K562 (cell line): ENCODE measurements around the gene TFPI. TPM values are rescaled to one million over a fixed set of nuclear protein-coding genes. Genes with fewer than 3 reads are reported as not detected.

Source experiments
- ETV5 ChIP-seq: sonication (generic); formaldehyde crosslinking; IDR thresholded peaks from 2 replicates; pipeline ENCODE4 v1.4.0; 2020; ENCODE audit warnings: low read depth, mild to moderate bottlenecking, missing genetic modification reagents
- GATAD2B ChIP-seq: fragments of 450-650 bp; IDR thresholded peaks from 2 replicates; pipeline ENCODE4 v1.6.1; 2017; ENCODE audit warnings: mild to moderate bottlenecking, borderline replicate concordance
- GTF2A2 ChIP-seq: IDR thresholded peaks from 2 replicates; pipeline ENCODE4 v1.6.1; 2016; ENCODE audit warnings: mild to moderate bottlenecking, missing genetic modification characterization, missing compliant biosample characterization
- HDAC1 ChIP-seq, 2 experiments: fragments of 450-650 bp; IDR thresholded peaks; 2 replicates each; pipeline ENCODE4 v1.6.1; 2016 to 2017; ENCODE audit warnings: inconsistent platforms in 1 of 2, mild to moderate bottlenecking in 1 of 2, moderate library complexity in 1 of 2
- HIVEP1 ChIP-seq: fragments of 250-450 bp; sonication (Bioruptor Pico); IDR thresholded peaks from 2 replicates; pipeline ENCODE4 v1.4.0; 2020; ENCODE audit warnings: mild to moderate bottlenecking
- MTF1 ChIP-seq: fragments of 250-450 bp; sonication (Bioruptor Pico); IDR thresholded peaks from 2 replicates; pipeline ENCODE4 v1.9.0; 2021; ENCODE audit warnings: moderate library complexity, mild to moderate bottlenecking, inconsistent platforms, borderline replicate concordance
- PML ChIP-seq: IDR thresholded peaks from 2 replicates; pipeline ENCODE4 v1.6.1; 2012; ENCODE audit warnings: low read length, inconsistent platforms
- POLR2AphosphoS5 ChIP-seq: IDR thresholded peaks from 2 replicates; pipeline ENCODE4 v1.6.1; 2011; ENCODE audit warnings: mild to moderate bottlenecking, low read depth, low read length, moderate library complexity; ENCODE audit not compliant: control insufficient read depth, insufficient read depth
- POLR2H ChIP-seq: IDR thresholded peaks from 2 replicates; pipeline ENCODE4 v1.6.1; 2016; ENCODE audit warnings: missing genetic modification characterization, low read depth, mild to moderate bottlenecking, control low read depth, missing compliant biosample characterization, moderate library complexity
- TAF1 ChIP-seq: IDR thresholded peaks from 2 replicates; pipeline ENCODE4 v1.6.1; 2011; ENCODE audit warnings: mild to moderate bottlenecking, low read length, moderate library complexity; ENCODE audit not compliant: insufficient read depth, control insufficient read depth, severe bottlenecking; ENCODE audit errors: extremely low read depth
- TEAD4 ChIP-seq, 2 experiments: sonication (generic) in 1 of 2; formaldehyde crosslinking in 1 of 2; IDR thresholded peaks; 2 replicates each; pipeline versions ENCODE4 v1.6.1 to v1.8.0; 2012 to 2022; ENCODE audit warnings: borderline replicate concordance in 1 of 2, inconsistent platforms in 1 of 2, low read length in 1 of 2, mild to moderate bottlenecking in 1 of 2, missing genetic modification reagents in 1 of 2
- ZFX ChIP-seq: sonication (generic); formaldehyde crosslinking; IDR thresholded peaks from 2 replicates; pipeline ENCODE4 v1.8.0; 2022; ENCODE audit warnings: mild to moderate bottlenecking, missing genetic modification reagents, moderate library complexity
- ZNF23 ChIP-seq: fragments of 250-450 bp; sonication (Bioruptor Pico); IDR thresholded peaks from 2 replicates; pipeline ENCODE4 v1.4.0; 2020; ENCODE audit warnings: mild to moderate bottlenecking
- ZNF766 ChIP-seq: fragments of 200-800 bp; sonication (Bioruptor generic); conservative IDR thresholded peaks from 2 replicates; pipeline ENCODE4 v1.6.1; 2016; ENCODE audit warnings: missing genetic modification characterization, missing compliant biosample characterization
- polyA plus RNA-seq, 8 experiments: library from polyadenylated mRNA; depleted of rRNA in 4 of 8; stranded (reverse) in 5 of 8; unstranded in 3 of 8; fragments of >200 nt; fragmentation: Nextera tagmentation in 2 of 8; fragmentation: Illumina TruSeq in 1 of 8; extraction: Ambion mirVana in 2 of 8; extraction: Trizol in 1 of 8; gene quantifications; 2 replicates each; pipeline versions ENCODE4 v1.2.1 to v1.2.3, GENCODE V29; 2011 to 2014; ENCODE audit warnings: inconsistent platforms in 1 of 8, missing spikeins in 1 of 8
- total RNA-seq, 7 experiments: library from RNA; depleted of rRNA in 6 of 7; stranded (reverse); fragments of >200 nt in 6 of 7; fragmentation: Illumina TruSeq in 2 of 7; extraction: Trizol in 2 of 7; gene quantifications; 2 replicates each; pipeline versions ENCODE4 v1.2.1 to v1.2.3, GENCODE V29; 2011 to 2021; ENCODE audit warnings: low replicate concordance in 1 of 7
- TF ChIP-seq, protein P1 (sequence below): fragments of 250-450 bp; sonication (Bioruptor Pico); IDR thresholded peaks from 2 replicates; pipeline ENCODE4 v1.5.0; 2021
- TF ChIP-seq, protein P2 (sequence below), 2 experiments: fragments of 450-650 bp in 1 of 2; IDR thresholded peaks; 2 replicates each; pipeline ENCODE4 v1.6.1; 2011 to 2017; ENCODE audit warnings: low read depth in 2 of 2, antibody characterized with exemption in 1 of 2, borderline replicate concordance in 1 of 2, low read length in 1 of 2, mild to moderate bottlenecking in 1 of 2, mixed read lengths in 1 of 2; ENCODE audit not compliant: control insufficient read depth in 1 of 2
- TF ChIP-seq, protein P3 (sequence below): fragments of 450-650 bp; IDR thresholded peaks from 2 replicates; pipeline ENCODE4 v1.6.1; 2016
- TF ChIP-seq, protein P4 (sequence below): fragments of 250-450 bp; sonication (Bioruptor Pico); IDR thresholded peaks from 2 replicates; pipeline ENCODE4 v1.4.0; 2020
- TF ChIP-seq, protein P5 (sequence below): sonication (generic); formaldehyde crosslinking; IDR thresholded peaks from 2 replicates; pipeline ENCODE4 v1.8.1; 2023; ENCODE audit warnings: mild to moderate bottlenecking, missing genetic modification reagents

The TFPI gene
- total and polyA plus RNA-seq, 9 of the 15 experiments (the other 6 are each of a cell fraction or from before 2014, with no cell fraction given) = 53.5 to 219 (median 100) TPM

DNA sequence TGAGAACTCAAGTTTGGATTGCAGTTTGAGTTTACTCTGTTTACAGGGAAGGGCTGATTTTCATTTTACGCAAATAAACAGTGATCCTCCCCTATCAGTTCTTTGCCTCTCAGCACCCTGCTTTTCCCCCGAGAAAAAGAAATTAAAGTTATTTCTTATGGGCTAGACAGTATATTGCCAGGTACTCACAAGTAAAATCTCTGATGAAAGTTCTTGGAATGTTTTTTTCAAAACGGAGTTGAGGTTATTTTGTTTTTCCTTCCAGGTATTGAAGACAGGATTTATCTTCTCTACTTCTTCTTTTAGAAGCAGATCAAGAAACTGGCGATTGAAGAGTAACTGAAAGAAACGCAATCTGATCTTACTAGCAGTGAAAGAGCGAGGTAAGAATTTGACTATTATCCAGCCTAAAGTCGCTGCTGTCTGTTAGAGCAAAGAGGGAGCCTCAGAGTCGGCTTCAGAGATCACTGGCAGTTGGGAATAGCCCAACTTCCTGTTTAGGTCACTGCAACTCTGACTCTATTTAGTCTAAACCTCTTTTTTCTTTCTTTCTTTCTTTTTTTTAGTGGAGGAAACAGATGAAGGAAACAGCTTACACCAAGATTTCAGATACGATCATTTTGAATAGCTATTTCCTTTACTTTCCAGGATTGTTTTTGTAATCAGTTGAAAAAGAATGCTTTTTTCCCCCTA is at the start of gene TFPI (continued):
- TF ChIP-seq MTF1 (CRISPR knock-in tag) (no peak), GTF2A2 (tag) (no peak), ETV5 (CRISPR knock-in tag) (0 out of 2 replicates have a peak, but pooled peaks have one; percentile 57), HDAC1 (IDR thresholded peaks at IDR 0.05) (0 out of 4 replicates have a peak, but pooled peaks of 1 of the 2 experiments have one; percentile 26), TAF1 (peak; percentile 93), ZNF23 (no peak), POLR2H (tag) (peak; percentile 80), HIVEP1 (CRISPR knock-in tag) (no peak), ZFX (CRISPR knock-in tag) (no peak), POLR2AphosphoS5 (peak; percentile 90), ZNF766 (no peak), GATAD2B (no peak), PML (peak; percentile 87), TEAD4 (IDR thresholded peaks at IDR 0.05; ENCODE audit: low read length) (peak; percentile 47; the same call in 1 of the 2 replicates), TEAD4 (CRISPR knock-in tag; IDR thresholded peaks at IDR 0.05; ENCODE audit: borderline replicate concordance) (no peak)
- TF ChIP-seq, protein P1, sequence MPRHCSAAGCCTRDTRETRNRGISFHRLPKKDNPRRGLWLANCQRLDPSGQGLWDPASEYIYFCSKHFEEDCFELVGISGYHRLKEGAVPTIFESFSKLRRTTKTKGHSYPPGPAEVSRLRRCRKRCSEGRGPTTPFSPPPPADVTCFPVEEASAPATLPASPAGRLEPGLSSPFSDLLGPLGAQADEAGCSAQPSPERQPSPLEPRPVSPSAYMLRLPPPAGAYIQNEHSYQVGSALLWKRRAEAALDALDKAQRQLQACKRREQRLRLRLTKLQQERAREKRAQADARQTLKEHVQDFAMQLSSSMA = no peak
- TF ChIP-seq, protein P2, sequence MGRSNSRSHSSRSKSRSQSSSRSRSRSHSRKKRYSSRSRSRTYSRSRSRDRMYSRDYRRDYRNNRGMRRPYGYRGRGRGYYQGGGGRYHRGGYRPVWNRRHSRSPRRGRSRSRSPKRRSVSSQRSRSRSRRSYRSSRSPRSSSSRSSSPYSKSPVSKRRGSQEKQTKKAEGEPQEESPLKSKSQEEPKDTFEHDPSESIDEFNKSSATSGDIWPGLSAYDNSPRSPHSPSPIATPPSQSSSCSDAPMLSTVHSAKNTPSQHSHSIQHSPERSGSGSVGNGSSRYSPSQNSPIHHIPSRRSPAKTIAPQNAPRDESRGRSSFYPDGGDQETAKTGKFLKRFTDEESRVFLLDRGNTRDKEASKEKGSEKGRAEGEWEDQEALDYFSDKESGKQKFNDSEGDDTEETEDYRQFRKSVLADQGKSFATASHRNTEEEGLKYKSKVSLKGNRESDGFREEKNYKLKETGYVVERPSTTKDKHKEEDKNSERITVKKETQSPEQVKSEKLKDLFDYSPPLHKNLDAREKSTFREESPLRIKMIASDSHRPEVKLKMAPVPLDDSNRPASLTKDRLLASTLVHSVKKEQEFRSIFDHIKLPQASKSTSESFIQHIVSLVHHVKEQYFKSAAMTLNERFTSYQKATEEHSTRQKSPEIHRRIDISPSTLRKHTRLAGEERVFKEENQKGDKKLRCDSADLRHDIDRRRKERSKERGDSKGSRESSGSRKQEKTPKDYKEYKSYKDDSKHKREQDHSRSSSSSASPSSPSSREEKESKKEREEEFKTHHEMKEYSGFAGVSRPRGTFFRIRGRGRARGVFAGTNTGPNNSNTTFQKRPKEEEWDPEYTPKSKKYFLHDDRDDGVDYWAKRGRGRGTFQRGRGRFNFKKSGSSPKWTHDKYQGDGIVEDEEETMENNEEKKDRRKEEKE (IDR thresholded peaks at IDR 0.05; ENCODE audit: borderline replicate concordance in 1 of 2, control insufficient read depth in 1 of 2, low read depth in 2 of 2, low read length in 1 of 2) = peak in 1 of 2 experiments; percentile 57; a peak in 1 of 4 replicates
- TF ChIP-seq, protein P3, sequence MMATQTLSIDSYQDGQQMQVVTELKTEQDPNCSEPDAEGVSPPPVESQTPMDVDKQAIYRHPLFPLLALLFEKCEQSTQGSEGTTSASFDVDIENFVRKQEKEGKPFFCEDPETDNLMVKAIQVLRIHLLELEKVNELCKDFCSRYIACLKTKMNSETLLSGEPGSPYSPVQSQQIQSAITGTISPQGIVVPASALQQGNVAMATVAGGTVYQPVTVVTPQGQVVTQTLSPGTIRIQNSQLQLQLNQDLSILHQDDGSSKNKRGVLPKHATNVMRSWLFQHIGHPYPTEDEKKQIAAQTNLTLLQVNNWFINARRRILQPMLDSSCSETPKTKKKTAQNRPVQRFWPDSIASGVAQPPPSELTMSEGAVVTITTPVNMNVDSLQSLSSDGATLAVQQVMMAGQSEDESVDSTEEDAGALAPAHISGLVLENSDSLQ = peak; percentile 48; the same call in 1 of the 2 replicates
- TF ChIP-seq, protein P4, sequence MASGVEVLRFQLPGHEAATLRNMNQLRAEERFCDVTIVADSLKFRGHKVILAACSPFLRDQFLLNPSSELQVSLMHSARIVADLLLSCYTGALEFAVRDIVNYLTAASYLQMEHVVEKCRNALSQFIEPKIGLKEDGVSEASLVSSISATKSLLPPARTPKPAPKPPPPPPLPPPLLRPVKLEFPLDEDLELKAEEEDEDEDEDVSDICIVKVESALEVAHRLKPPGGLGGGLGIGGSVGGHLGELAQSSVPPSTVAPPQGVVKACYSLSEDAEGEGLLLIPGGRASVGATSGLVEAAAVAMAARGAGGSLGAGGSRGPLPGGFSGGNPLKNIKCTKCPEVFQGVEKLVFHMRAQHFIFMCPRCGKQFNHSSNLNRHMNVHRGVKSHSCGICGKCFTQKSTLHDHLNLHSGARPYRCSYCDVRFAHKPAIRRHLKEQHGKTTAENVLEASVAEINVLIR = no peak
- TF ChIP-seq, protein P5, sequence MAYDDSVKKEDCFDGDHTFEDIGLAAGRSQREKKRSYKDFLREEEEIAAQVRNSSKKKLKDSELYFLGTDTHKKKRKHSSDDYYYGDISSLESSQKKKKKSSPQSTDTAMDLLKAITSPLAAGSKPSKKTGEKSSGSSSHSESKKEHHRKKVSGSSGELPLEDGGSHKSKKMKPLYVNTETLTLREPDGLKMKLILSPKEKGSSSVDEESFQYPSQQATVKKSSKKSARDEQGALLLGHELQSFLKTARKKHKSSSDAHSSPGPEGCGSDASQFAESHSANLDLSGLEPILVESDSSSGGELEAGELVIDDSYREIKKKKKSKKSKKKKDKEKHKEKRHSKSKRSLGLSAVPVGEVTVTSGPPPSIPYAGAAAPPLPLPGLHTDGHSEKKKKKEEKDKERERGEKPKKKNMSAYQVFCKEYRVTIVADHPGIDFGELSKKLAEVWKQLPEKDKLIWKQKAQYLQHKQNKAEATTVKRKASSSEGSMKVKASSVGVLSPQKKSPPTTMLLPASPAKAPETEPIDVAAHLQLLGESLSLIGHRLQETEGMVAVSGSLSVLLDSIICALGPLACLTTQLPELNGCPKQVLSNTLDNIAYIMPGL (CRISPR knock-in tag) = no peak
